ENCODE results near the gene ARMC7. TPM values are rescaled to one million over a fixed set of nuclear protein-coding genes. Genes with fewer than 3 reads are reported as not detected.

Gene ARMC7
- total and polyA plus RNA-seq, 2 of the 13 experiments (the other 11 are each of a cell fraction or from before 2014, with no cell fraction given): 3.9 to 4.2 TPM

DNA sequence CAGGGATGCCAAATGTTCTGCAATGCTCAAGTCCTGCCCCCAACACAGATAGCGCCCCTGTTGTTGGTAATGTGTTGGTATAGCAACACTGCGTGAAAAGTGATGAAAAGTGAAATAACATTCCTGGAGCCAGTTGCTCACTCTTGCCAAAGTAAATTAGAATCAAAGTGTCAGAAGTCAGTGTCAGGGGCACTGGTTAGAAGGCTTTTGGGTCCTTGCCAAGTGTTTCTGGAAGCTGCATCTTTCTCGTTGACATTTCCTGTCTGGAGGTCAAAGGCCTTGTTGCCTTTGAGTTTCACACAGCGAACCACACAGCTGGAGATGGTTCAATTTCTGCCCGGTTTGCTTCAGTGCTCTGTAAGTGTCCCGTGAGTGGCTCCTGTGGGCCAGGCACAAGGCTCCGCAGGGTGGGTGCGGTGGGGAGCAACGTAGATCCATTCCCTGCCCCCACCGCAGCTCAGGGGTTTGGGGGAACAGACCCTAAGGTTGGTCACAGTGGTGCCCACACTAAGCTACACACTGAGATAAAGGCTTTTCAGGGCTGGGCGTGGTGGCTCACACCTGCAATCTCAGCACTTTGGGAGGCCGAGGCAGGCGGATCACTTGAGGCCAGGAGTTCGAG lies 25.6 kb upstream of the ARMC7 start (continued):
- TF ChIP-seq, protein P1, sequence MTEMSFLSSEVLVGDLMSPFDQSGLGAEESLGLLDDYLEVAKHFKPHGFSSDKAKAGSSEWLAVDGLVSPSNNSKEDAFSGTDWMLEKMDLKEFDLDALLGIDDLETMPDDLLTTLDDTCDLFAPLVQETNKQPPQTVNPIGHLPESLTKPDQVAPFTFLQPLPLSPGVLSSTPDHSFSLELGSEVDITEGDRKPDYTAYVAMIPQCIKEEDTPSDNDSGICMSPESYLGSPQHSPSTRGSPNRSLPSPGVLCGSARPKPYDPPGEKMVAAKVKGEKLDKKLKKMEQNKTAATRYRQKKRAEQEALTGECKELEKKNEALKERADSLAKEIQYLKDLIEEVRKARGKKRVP (CRISPR knock-in tag; IDR thresholded peaks at IDR 0.05): peak in 1 of 2 experiments; percentile 77; a peak in 2 of 4 replicates
- TF ChIP-seq ZNF337 (CRISPR knock-in tag; IDR thresholded peaks at IDR 0.05; ENCODE audit: borderline replicate concordance, low read depth): no peak
- no peak for TF ChIP-seq SMARCE1 (IDR thresholded peaks at IDR 0.05; ENCODE audit: borderline replicate concordance)
- TF ChIP-seq ZNF7 (CRISPR knock-in tag; IDR thresholded peaks at IDR 0.05): no peak
- TF ChIP-seq KLF15 (CRISPR knock-in tag; IDR thresholded peaks at IDR 0.05; ENCODE audit: borderline replicate concordance): no peak
- TF ChIP-seq ZNF205 (CRISPR knock-in tag; IDR thresholded peaks at IDR 0.05): peak; percentile 67
- TF ChIP-seq CHD4 (IDR thresholded peaks at IDR 0.05; ENCODE audit: borderline replicate concordance, low read length): no peak
- TF ChIP-seq FOXP1 (IDR thresholded peaks at IDR 0.05): no peak
- TF ChIP-seq FOXP1 (CRISPR knock-in tag; IDR thresholded peaks at IDR 0.05): peak; percentile 95
- TF ChIP-seq, protein P2, sequence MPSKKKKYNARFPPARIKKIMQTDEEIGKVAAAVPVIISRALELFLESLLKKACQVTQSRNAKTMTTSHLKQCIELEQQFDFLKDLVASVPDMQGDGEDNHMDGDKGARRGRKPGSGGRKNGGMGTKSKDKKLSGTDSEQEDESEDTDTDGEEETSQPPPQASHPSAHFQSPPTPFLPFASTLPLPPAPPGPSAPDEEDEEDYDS (CRISPR knock-in tag; IDR thresholded peaks at IDR 0.05): peak; percentile 64
- no peak for TF ChIP-seq PHF20 (CRISPR knock-in tag; IDR thresholded peaks at IDR 0.05)
- peak; percentile 96 for TF ChIP-seq HMG20A (CRISPR knock-in tag; IDR thresholded peaks at IDR 0.05; ENCODE audit: borderline replicate concordance)
- TF ChIP-seq TBX2 (CRISPR knock-in tag; IDR thresholded peaks at IDR 0.05; ENCODE audit: borderline replicate concordance): peak; percentile 99
- TF ChIP-seq ZFAT (CRISPR knock-in tag; conservative IDR thresholded peaks at IDR 0.05): no peak
- TF ChIP-seq, protein P3, sequence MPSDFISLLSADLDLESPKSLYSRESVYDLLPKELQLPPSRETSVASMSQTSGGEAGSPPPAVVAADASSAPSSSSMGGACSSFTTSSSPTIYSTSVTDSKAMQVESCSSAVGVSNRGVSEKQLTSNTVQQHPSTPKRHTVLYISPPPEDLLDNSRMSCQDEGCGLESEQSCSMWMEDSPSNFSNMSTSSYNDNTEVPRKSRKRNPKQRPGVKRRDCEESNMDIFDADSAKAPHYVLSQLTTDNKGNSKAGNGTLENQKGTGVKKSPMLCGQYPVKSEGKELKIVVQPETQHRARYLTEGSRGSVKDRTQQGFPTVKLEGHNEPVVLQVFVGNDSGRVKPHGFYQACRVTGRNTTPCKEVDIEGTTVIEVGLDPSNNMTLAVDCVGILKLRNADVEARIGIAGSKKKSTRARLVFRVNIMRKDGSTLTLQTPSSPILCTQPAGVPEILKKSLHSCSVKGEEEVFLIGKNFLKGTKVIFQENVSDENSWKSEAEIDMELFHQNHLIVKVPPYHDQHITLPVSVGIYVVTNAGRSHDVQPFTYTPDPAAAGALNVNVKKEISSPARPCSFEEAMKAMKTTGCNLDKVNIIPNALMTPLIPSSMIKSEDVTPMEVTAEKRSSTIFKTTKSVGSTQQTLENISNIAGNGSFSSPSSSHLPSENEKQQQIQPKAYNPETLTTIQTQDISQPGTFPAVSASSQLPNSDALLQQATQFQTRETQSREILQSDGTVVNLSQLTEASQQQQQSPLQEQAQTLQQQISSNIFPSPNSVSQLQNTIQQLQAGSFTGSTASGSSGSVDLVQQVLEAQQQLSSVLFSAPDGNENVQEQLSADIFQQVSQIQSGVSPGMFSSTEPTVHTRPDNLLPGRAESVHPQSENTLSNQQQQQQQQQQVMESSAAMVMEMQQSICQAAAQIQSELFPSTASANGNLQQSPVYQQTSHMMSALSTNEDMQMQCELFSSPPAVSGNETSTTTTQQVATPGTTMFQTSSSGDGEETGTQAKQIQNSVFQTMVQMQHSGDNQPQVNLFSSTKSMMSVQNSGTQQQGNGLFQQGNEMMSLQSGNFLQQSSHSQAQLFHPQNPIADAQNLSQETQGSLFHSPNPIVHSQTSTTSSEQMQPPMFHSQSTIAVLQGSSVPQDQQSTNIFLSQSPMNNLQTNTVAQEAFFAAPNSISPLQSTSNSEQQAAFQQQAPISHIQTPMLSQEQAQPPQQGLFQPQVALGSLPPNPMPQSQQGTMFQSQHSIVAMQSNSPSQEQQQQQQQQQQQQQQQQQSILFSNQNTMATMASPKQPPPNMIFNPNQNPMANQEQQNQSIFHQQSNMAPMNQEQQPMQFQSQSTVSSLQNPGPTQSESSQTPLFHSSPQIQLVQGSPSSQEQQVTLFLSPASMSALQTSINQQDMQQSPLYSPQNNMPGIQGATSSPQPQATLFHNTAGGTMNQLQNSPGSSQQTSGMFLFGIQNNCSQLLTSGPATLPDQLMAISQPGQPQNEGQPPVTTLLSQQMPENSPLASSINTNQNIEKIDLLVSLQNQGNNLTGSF (CRISPR knock-in tag; IDR thresholded peaks at IDR 0.05): no peak
- TF ChIP-seq KDM5B (CRISPR knock-in tag; IDR thresholded peaks at IDR 0.05; ENCODE audit: borderline replicate concordance): peak; percentile 42; the same call in 1 of the 2 replicates
- TF ChIP-seq PLRG1 (conservative IDR thresholded peaks at IDR 0.05): no peak
- TF ChIP-seq ZNF720 (CRISPR knock-in tag; IDR thresholded peaks at IDR 0.05): no peak
- TF ChIP-seq ZNF629 (CRISPR knock-in tag; conservative IDR thresholded peaks at IDR 0.05): 0 out of 2 replicates have a peak, but pooled peaks have one; percentile 21
- TF ChIP-seq, protein P4, sequence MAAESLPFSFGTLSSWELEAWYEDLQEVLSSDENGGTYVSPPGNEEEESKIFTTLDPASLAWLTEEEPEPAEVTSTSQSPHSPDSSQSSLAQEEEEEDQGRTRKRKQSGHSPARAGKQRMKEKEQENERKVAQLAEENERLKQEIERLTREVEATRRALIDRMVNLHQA (CRISPR knock-in tag; IDR thresholded peaks at IDR 0.05): 0 out of 2 replicates have a peak, but pooled peaks have one; percentile 80
- peak; percentile 81 for TF ChIP-seq KAT8 (CRISPR knock-in tag; IDR thresholded peaks at IDR 0.05)
- peak; percentile 99 for TF ChIP-seq RARA (CRISPR knock-in tag; IDR thresholded peaks at IDR 0.05)
- TF ChIP-seq ZKSCAN1 (IDR thresholded peaks at IDR 0.05; ENCODE audit: low read length): no peak
- TF ChIP-seq ZNF792 (CRISPR knock-in tag; IDR thresholded peaks at IDR 0.05): 0 out of 2 replicates have a peak, but pooled peaks have one; percentile 51
